HepG2 (cell line): Measurements from ENCODE around the gene ZNF428.

Experiments used
- ATF2 ChIP-seq: sonication (generic); formaldehyde crosslinking; IDR thresholded peaks from 2 replicates; pipeline ENCODE4 v1.4.0; 2020; ENCODE audit warnings: missing genetic modification reagents
- CAMTA2 ChIP-seq: sonication (generic); formaldehyde crosslinking; IDR thresholded peaks from 2 replicates; pipeline ENCODE4 v1.4.0; 2020; ENCODE audit warnings: mild to moderate bottlenecking, missing genetic modification reagents, borderline replicate concordance
- CTCF ChIP-seq: sonication (generic); formaldehyde crosslinking; IDR thresholded peaks from 2 replicates; pipeline ENCODE4 v1.5.0; 2020; ENCODE audit warnings: mild to moderate bottlenecking, missing genetic modification reagents, moderate library complexity
- ELK4 ChIP-seq: sonication (generic); formaldehyde crosslinking; IDR thresholded peaks from 2 replicates; pipeline ENCODE4 v1.9.0; 2021; ENCODE audit warnings: missing genetic modification reagents, borderline replicate concordance
- ERF ChIP-seq: IDR thresholded peaks from 2 replicates; pipeline ENCODE4 v1.6.1; 2018; ENCODE audit warnings: missing biosample characterization, missing genetic modification reagents
- EZH2 ChIP-seq: conservative IDR thresholded peaks from 2 replicates; pipeline ENCODE4 v1.6.1; 2012; ENCODE audit warnings: mild to moderate bottlenecking, low read depth, low read length, moderate library complexity
- GABPB1 ChIP-seq: IDR thresholded peaks from 2 replicates; pipeline ENCODE4 v1.6.1; 2016; ENCODE audit warnings: mild to moderate bottlenecking, missing genetic modification reagents, moderate library complexity, missing compliant biosample characterization
- KAT7 ChIP-seq: IDR thresholded peaks from 2 replicates; pipeline ENCODE4 v1.6.1; 2018; ENCODE audit warnings: borderline replicate concordance, missing compliant biosample characterization
- KDM5A ChIP-seq: fragments of 200-600 bp; sonication (generic); IDR thresholded peaks from 2 replicates; pipeline ENCODE4 v1.7.0; 2018; ENCODE audit warnings: antibody characterized with exemption, mild to moderate bottlenecking, low read length, borderline replicate concordance
- PBX3 ChIP-seq: sonication (generic); formaldehyde crosslinking; IDR thresholded peaks from 2 replicates; pipeline ENCODE4 v1.8.1; 2023; ENCODE audit warnings: missing genetic modification reagents, inconsistent platforms, borderline replicate concordance
- SAFB2 ChIP-seq: sonication (generic); formaldehyde crosslinking; IDR thresholded peaks from 2 replicates; pipeline ENCODE4 v1.5.1; 2020; ENCODE audit warnings: missing genetic modification reagents, low read depth, mild to moderate bottlenecking, borderline replicate concordance
- TAF1 ChIP-seq: sonication (generic); formaldehyde crosslinking; IDR thresholded peaks from 2 replicates; pipeline ENCODE4 v1.4.0; 2020; ENCODE audit warnings: missing genetic modification reagents
- ZBTB8A ChIP-seq: sonication (generic); formaldehyde crosslinking; IDR thresholded peaks from 2 replicates; pipeline ENCODE4 v1.4.0; 2020; ENCODE audit warnings: mild to moderate bottlenecking, low read depth, missing genetic modification reagents, borderline replicate concordance

- no peak for TF ChIP-seq CAMTA2
- no peak for TF ChIP-seq ZBTB8A
- TF ChIP-seq KDM5A: no peak
- TF ChIP-seq GABPB1: no peak
- no peak for TF ChIP-seq EZH2
- TF ChIP-seq ELK4 (CRISPR knock-in tag): no peak
- TF ChIP-seq ERF (CRISPR knock-in tag): no peak
- TF ChIP-seq KAT7 (CRISPR knock-in tag): no peak
- TF ChIP-seq PBX3 (CRISPR knock-in tag): no peak
- no peak for TF ChIP-seq CTCF (CRISPR knock-in tag)
- no peak for TF ChIP-seq SAFB2 (CRISPR knock-in tag)
- no peak for TF ChIP-seq ATF2
- no peak for TF ChIP-seq TAF1 (CRISPR knock-in tag)
Observed at GRCh38 chr19:43644181-43644580, 24.8 kb upstream of the ZNF428 start.
